ENCODE results near the gene PCDHA10.

The PCDHA10 gene

DNA sequence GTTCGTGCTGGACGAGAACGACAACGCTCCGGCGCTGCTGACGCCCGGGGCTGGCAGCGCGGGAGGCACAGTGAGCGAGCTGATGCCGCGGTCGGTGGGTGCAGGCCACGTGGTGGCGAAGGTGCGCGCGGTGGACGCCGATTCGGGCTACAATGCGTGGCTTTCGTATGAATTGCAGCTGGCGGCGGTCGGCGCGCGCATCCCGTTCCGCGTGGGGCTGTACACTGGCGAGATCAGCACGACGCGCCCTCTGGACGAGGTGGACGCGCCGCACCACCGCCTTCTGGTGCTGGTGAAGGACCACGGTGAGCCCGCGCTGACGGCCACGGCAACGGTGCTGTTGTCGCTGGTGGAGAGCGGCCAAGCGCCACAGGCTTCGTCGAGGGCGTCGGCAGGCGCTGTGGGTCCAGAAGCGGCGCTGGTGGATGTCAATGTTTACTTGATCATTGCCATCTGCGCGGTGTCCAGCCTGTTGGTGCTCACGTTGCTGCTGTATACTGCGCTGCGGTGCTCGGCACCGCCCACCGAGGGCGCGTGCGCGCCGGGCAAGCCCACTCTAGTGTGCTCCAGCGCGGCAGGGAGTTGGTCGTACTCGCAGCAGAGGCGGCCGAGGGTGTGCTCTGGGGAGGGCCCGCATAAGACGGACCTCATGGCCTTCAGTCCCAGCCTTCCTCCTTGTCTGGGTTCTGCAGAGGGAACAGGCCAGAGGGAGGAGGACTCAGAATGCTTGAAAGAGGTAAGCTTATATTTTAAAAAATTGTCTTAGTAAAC is 28.4 kb downstream of the PCDHA10 start:
- no peak for DNase-seq (ENCODE audit: low read depth in 2 of 2)

DNA sequence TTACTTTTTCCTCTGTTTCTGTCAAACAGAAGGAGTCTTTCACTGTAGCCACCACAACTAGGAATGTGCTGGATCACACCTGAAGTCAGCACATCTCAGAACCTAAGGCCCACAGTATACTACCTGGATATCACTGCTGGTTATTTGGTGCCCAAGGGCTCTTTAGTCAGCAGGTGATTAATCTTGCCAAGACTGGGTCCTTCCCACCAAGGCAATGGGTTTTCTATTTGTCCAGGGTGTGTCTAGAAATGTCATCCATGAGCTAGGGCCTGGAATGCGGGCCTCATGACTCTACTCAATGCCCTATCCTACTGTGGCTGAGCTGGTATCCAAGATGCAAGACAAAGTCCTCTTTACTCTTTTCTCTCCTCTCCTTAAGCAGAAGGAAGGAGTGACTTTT is 60.6 kb downstream of the PCDHA10 start:
- no peak for DNase-seq (ENCODE audit: low read depth in 2 of 2)
